HG02943 (cell line): Measurements from ENCODE around the gene ATP7B.
"Not testable (repeated sequence)": the region's sequence is repeated elsewhere in the genome, so short reads cannot be mapped to it uniquely, and the experiment has no call there.

Experiments used
- ATAC-seq: cut with Tn5 transposase; IDR thresholded peaks from one replicate; pipeline ENCODE4 v1.9.1; 2021; ENCODE audit warnings: mild to moderate bottlenecking, low read depth, moderate library complexity; ENCODE audit not compliant: unreplicated experiment

ATP7B gene

GRCh38 chr13:52009946-52010345 is 1.3 kb downstream of the ATP7B start:
- ATAC-seq, result no peak

DNA sequence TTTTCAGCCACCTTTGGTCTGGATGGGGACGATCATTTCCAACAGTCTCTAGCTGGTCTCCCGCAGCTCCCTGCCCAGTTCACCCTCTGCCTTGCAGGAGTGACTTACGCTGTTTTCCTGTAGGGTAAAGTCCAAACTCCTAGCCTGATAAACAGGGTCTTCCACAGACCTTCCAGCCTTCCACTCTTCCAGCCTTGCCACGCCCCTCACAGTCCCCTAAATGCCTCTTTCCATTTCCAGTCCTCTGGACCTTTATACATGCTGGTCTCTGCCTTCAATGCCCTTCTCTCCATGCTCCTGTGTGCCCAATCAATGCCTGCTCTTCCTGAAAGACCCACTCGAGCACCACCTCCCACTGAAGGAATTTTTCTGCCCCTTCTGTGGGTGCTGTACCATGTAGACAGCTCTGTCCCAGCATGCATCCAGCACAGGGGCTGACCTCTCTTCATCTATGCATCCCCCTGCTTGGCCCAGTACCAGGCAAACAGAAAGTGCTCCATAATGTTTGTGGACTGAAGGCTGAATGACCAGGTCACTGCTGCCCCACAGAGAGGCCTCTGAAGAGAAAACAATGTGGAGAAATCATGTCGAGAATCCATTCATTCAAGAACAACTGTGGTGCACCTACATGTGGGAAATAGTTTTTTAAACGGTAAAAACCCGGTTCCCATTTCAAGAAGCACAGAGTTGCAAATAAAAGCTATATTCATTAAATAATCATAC is 4.6 kb downstream of the ATP7B start:
- ATAC-seq, result no peak

DNA sequence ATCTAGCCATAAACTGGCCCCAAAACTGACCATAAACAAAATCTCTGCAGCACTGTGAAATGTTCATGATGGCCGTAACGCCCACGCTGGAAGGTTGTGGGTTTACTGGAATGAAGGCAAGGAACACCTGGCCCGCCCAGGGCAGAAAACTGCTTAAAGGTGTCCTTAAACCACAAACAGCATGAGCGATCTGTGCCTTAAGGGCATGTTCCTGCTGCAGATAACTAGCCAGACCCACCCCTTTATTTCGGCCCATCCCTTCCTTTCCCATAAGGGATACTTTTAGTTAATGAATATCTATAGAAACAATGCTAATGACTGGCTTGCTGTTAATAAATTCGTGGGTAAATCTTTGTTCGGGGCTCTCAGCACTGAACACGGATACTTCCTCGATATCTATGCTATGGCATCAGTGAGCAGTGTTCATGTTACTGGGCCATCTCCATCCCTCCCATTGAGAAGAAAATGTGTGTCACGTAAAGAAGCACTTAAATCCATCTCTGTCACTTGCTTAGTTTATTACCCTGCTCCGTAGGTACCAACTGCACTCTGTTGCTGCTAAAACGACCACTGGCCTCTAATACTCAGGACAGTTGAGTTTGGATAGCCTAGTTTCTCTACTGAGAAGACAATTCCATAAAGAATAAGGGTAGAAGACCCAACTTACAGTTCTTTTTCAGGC is 5.3 kb downstream of the ATP7B start:
- ATAC-seq, result no peak

GRCh38 chr13:52004511-52005170 is 6.6 kb downstream of the ATP7B start:
- no peak for ATAC-seq

DNA sequence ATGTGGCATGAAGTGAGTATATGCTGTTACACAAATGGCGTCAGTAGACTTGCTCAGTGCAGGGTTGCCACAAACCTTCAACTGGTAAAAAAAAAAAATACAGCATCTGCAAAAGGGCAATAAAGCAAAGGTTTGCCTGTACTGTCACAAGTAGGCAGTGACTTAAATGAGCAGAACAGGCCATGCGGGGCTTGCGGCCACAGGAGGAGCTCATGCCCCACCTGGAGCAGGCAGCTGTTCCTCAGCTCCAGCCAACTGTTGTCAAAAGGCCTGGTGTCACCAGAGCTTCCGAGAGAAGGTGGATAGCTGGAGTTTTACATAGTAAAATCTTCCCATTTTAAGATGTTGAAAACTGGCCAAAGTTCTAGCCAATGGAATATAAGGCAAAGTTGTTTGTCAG is 7.7 kb downstream of the ATP7B start:
- ATAC-seq, result no peak

- no peak for ATAC-seq
Observed at GRCh38 chr13:52002361-52002760, 8.9 kb downstream of the ATP7B start.

GRCh38 chr13:52001120-52001731 is 10.0 kb downstream of the ATP7B start:
- no peak for ATAC-seq

GRCh38 chr13:51999921-52000320 is 11.3 kb downstream of the ATP7B start:
- no peak for ATAC-seq

- no peak for ATAC-seq
Observed at GRCh38 chr13:51999510-51999911, 11.7 kb downstream of the ATP7B start.

- ATAC-seq, result no peak
Observed at GRCh38 chr13:51998723-51999509, 12.3 kb downstream of the ATP7B start.

DNA sequence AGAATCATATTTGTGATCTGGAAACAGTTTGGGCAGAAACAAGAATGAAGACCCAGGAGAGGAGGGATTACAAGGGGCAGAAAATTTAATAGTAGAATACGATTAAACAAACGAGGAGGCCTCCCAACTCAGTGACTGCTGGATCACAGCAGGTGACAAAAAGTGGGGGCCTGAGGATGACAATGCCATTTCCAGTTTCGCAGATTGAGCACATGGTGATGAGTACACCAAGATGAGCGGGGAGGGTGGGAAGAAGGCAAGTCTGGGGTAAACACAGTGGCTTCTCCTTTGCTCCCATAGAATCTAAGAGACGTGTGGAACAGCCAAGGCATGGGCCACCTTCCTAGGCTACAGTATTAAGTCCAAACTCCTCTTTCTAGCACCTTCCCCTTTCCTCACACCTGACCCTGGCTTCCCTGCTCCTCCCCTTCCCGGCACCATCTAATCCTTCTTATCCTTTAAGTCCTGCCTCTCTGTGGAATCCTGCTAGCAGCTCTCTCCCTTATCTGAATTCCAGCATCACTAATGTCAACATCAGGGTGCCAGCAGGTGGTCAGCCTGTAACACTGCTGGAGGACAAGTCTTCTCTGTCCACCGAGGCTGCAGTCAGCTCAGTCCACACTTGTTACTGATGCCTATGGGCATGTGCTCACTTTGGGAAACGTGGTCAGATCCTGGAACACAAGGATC is 13.5 kb downstream of the ATP7B start:
- no peak for ATAC-seq

GRCh38 chr13:51997186-51997585 is 14.1 kb downstream of the ATP7B start:
- no peak for ATAC-seq

DNA sequence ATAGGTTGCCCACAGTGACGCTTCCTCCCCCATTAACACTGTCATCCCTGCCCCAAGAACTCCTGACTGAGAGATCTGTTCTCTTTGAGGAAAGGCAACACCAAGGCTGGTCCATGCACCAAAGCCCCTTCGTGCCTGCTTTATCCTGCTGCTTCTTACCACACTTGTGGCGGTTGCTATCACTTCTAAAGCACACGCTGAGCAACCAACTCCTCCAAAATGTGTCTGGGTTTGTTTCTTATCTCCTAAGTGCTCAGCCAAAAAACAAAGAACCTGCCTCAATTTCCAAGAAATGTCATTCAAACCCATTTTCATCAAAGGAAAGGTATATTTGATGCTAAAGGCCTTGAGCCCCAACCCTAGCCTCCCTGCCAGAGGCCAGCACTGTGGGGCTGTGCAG is 14.6 kb downstream of the ATP7B start:
- ATAC-seq, result no peak

- no peak for ATAC-seq
Observed at GRCh38 chr13:51995677-51996551, 15.3 kb downstream of the ATP7B start.

DNA sequence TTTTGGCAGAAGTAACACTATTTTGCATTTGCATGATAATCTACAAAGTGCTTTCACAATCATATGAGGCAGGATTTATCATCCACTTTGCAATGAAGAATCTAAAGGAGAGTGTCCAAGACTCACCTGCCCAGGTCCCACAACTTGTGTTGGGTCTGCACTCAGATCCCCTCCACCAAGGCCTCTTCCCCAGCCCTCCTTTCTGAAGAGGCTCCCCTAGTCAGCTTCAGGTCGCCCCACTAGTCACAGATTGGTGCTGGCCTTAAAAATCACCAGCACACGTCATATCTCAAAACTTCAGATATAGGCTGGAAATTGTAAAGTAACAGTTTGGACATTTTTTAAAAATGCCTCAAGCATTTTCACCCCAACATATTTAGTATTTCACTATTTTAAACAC is 17.5 kb downstream of the ATP7B start:
- ATAC-seq, result no peak

- ATAC-seq, result no peak
Observed at GRCh38 chr13:51988988-51989618, 22.1 kb downstream of the ATP7B start.

DNA sequence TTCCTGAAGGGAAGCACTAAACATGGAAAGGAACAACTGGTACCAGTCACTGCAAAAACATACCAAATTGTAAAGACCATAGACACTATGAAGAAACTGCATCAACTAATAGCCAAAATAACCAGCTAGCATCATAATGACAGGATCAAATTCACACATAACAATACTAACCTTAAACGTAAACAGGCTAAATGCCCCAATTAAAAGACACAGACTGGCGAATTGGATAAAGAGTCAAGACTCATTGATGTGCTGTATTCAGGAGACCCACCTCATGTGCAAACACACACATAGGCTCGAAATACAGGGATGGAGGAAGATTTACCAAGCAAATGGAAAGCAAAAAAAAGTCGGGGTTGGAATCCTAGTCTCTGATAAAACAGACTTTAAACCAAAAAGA is 26.3 kb downstream of the ATP7B start:
- ATAC-seq, result not testable (repeated sequence)

GRCh38 chr13:51983292-51983691 is 28.0 kb downstream of the ATP7B start:
- not testable (repeated sequence) for ATAC-seq

DNA sequence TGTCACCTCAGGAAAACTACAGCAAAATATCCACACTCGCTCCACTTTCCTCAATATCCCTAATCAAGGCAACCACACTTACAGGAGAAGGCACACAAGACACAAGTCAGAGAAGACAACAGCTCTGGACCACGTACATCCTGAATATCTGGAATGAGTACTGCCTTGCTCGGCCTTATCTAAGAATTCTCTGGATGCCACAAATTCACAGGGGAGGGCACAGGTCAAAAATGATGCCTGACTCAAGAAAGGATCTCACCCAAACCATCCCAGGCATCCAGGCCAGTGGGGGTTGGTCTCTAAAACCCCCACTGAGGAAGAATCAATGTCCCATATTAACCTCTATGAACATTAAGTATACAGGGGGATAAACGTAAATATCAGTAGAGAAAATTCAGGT is 29.9 kb downstream of the ATP7B start:
- ATAC-seq, result no peak
